CD4-positive, alpha-beta T cell treated with Interleukin-17A for 1 hour (primary cell): ENCODE data around the gene CDK7.
A peak's percentile ranks its signal among the peaks of the same experiment; 100 is the strongest.
"Not testable (repeated sequence)": the region's sequence is repeated elsewhere in the genome, so short reads cannot be mapped to it uniquely, and the experiment has no call there.

Experiments used
- DNase-seq: peaks from one replicate; pipeline ENCODE4 v3.0.0-alpha.2; 2020

The CDK7 gene

GRCh38 chr5:69234457-69235268 is at the start of gene CDK7:
Gene CDK7 (plus strand): TSS chr5:69234886. CDS start chr5:69234976, 90 bp downstream.
- peak; percentile 91 for DNase-seq

DNA sequence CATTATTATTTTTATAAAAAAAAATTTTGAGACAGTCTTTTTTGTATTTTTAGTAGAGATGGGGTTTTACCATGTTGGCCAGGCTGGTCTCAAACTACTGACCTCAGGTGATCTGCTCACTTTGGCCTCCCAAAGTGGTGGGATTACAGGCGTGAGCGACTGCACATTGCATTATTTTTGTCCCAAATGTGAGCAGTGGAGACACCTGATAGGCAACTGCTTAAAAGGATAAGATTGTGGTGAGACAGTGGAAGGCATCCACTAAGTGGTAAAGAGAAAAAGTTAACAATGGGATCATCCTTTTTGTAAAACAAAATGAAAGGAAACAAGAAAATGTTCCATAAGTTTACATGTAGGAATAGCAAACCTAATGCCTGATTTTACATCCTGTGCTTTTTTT is 47.3 kb upstream of the CDK7 start:
- no peak for DNase-seq

DNA sequence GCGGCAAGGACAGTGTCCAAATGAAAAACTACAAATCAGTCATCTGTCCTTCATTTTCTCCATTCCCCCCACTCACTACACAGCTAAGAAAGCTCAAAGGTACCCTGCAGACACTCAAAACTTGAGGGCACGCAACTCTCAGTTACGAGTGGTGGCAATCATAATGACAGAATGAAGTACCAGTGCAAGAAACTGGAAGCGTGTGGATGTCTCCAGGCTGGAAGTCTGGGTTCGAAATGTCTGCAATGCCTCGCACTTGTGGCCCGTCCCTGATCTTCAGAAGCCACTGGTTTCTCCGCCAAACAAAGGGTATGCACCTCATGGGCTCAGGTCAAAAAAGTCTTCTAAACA is 45.9 kb upstream of the CDK7 start:
- no peak for DNase-seq

GRCh38 chr5:69189162-69190086 is 45.3 kb upstream of the CDK7 start, which contains the start of gene CENPH:
Gene CENPH (plus strand): TSS chr5:69189583. CDS start chr5:69189635, 52 bp downstream.
- peak; percentile 94 for DNase-seq

GRCh38 chr5:69202497-69202896 is 32.2 kb upstream of the CDK7 start:
- DNase-seq: no peak

- DNase-seq: no peak
Observed at GRCh38 chr5:69206528-69207190, 28.0 kb upstream of the CDK7 start.

GRCh38 chr5:69209602-69210001 is 25.1 kb upstream of the CDK7 start:
- no peak for DNase-seq

GRCh38 chr5:69211200-69211599 is 23.5 kb upstream of the CDK7 start:
- no peak for DNase-seq

DNA sequence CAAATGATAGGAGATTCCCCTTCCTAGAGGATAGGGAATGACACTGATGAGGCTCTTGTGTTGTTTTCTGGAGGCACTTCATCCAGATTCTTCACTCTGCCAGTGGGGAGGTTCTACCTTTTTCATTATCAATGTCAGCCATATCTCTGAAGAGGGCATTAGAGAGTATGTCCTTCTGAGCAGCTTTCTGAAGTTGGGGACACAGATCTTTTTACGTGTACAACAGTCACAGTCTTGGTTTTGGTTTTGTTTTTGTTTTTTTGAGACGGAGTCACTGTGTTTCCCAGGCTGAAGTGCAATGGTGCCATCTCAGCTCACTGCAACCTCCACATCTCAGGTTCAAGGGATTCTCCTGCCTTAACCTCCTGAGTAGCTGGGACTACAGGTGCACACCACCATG is 22.7 kb upstream of the CDK7 start:
- DNase-seq: peak; percentile 33

DNA sequence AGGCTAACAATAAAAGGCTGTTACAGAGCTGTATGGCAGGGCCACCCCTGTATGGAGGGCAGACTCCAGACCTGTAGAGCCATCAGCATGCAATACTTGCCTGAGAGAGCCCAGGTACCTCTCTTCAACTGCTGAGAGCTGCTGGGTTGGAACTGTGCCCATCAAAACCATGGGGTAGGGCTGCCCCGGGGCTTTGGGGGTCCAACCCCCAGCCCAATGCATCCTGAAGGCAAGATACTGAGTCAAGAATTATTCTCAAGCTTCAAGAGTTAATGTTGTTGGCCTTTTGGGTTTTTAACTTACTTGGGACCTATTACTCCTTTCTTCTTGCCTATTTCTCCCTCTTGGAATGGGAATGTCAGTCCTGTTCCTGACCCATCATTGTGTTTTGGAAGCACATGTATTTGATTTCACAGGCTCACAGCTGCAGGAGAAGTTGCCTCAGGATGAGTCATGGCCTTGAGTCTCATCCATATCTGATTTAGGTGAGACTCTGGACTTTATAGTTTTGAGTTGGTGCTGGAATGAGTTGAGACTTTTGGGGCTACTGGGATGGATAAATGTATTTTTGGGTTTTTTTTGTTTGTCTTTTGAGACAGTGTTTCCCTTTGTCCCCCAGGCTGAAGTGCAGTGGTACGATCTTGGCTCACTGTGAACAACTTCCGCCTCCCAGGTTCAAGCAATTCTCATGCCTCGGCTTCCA is 21.0 kb upstream of the CDK7 start:
- DNase-seq: no peak

GRCh38 chr5:69217151-69217511 is 17.6 kb upstream of the CDK7 start:
- DNase-seq: no peak

DNA sequence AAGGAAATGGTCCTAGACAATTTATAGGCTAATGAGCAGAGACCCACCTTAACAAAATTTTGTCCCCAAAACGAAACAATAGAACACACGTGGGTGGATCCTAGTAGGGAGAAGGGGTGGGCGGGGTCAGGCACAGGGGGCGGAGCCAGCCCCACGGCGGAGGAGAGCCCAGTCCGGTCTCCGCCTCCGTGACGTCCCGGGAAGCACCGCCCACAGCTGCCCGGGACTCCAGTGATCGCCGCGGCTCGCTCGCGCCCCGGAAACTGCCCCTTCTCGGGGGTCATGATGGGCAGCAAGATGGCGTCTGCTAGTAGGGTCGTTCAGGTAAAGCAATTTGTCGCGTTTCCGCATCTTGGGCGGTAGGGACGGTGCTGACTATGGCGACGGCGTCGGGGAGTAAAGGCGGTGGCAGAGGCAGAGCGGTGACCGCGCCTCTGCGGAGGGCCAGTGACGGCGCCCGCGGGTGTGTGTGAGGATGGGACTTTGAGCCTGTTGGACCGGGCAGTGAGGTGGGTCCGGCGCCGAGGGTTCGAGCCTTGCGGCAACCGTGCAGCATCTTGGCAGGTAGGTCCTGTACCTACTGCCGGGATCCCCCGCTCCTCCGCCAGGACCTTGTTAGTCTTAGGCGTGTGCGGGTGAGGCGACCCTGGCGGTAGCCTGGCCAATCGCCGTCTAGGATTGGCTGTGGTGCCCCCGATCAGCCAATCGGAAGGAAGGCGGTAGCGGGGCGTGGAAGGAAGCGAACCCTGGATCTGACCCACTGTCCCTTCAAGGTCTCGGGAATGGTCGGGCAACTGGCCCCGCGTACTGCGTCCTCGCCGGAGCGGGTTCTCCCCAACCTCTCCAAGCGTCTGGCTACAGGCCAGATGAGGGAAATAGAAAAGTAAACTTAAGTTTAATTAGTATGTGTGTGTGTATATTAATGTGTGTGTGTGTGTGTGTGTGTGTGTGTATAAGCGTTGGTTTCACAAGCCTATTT is 16.8 kb upstream of the CDK7 start:
- peak; percentile 96 for DNase-seq

GRCh38 chr5:69219939-69220338 is 14.7 kb upstream of the CDK7 start:
- DNase-seq: no peak

DNA sequence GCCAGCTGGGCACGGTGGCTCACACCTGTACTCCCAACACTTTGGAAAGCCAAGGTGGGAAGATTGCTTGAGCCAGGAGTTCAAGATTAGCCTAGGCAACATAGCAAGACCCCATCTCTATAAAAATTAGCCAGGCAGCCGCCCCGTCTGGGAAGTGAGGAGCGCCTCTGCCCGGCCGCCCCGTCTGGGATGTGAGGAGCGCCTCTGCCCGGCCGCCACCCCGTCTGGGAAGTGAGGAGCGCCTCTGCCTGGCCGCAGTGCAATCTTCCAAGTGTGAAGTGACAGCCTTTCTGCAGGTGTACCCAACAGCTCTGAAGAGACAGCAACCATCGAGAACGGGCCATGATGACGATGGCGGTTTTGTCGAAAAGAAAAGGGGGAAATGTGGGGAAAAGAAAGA is 14.3 kb upstream of the CDK7 start:
- DNase-seq: not testable (repeated sequence)

DNA sequence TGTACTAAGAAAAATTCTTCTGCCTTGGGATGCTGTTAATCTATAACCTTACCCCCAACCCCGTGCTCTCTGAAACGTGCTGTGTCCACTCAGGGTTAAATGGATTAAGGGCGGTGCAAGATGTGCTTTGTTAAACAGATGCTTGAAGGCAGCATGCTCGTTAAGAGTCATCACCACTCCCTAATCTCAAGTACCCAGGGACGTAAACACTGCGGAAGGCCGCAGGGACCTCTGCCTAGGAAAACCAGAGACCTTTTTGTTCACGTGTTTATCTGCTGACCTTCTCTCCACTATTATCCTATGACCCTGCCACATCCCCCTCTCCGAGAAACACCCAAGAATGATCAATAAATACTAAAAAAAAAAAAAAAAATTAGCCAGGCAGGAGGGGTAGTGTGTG is 13.9 kb upstream of the CDK7 start:
- DNase-seq: not testable (repeated sequence)

- DNase-seq: no peak
Observed at GRCh38 chr5:69224520-69224919, 10.2 kb upstream of the CDK7 start.

GRCh38 chr5:69225860-69226259 is 8.8 kb upstream of the CDK7 start:
- DNase-seq: no peak

- DNase-seq: no peak
Observed at GRCh38 chr5:69230181-69230580, 4.5 kb upstream of the CDK7 start.

GRCh38 chr5:69231281-69231680 is 3.4 kb upstream of the CDK7 start:
- no peak for DNase-seq

- DNase-seq: no peak
Observed at GRCh38 chr5:69231851-69232250, 2.8 kb upstream of the CDK7 start.

DNA sequence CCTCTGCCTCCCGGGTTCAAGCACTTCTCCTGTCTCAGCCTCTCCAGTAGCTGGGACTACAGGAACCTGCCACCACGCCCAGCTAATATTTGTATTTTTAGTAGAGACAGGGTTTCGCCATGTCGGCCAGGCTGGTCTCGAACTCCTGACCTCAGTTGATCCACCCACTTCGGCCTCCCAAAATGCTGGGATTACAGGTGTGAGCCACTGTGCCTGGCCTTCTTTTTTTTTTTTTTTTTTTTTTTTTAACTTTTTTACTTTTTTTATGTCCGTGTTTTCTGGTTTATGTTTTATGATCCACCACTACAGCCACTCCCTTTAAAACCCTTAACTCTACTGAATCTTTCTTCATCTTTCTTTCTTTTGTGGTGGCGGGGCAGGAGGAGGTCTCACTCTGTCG is 2.0 kb downstream of the CDK7 start:
- not testable (repeated sequence) for DNase-seq

DNA sequence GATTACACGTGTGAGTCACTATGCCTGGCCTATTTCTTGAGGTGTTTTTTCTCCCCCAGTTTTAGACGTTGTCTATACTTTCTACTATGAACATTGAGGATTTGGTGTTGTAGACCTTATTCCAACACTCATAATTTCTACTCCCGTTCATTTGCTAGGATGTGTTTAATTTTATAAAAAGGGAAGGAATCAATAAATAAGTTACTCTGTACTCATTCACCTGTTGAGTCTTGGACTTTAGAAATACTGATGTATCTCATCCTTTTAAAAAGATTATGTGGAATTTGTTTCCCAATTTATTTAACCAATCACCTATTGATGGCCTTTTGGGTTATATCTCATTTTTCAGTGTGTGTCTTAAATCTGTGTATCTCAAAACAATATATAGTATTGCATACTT is 3.2 kb downstream of the CDK7 start:
- DNase-seq: no peak
